IMR-90 (cell line): ENCODE results near the gene DEPDC1. TPM values are rescaled to one million over a fixed set of nuclear protein-coding genes. Genes with fewer than 3 reads are reported as not detected.

Source experiments
- ATAC-seq: fragments of 200-7000 bp; cut with Tn5 transposase; 2 replicates; pipeline ENCODE4 v1.9.1; 2020; ENCODE audit warnings: low read depth, mild to moderate bottlenecking, moderate library complexity
- BruUV-seq: library from RNA; stranded (reverse); fragments of 400-500 nt; replicated peaks from 2 replicates; lab custom pipeline; 2021; lab: Mats Ljungman, UMichigan
- CTCF ChIA-PET: fragments of 300-600 bp; formaldehyde crosslinking; extraction: SDS; loops from one replicate; lab custom pipeline; 2021; ENCODE audit warnings: antibody characterized with exemption; lab: Yijun Ruan, JAX
- POLR2A ChIA-PET: fragments of 300-600 bp; sonication (Branson Sonifier 250); formaldehyde crosslinking; loops from one replicate; lab custom pipeline; 2022; ENCODE audit warnings: antibody characterized with exemption; ENCODE audit not compliant: unreplicated experiment; lab: Charles Lee
- DNase-seq: peaks from one replicate; pipeline ENCODE4 v3.0.0; 2013
- H2AFZ ChIP-seq: replicated peaks from 2 replicates; pipeline ENCODE3; 2013; ENCODE audit warnings: low read length, mild to moderate bottlenecking; ENCODE audit not compliant: poor library complexity
- H2AK5ac ChIP-seq: 2 replicates; pipeline ENCODE4 v1.6.1; 2013; ENCODE audit warnings: low read depth, low read length, inconsistent platforms
- H2AK9ac ChIP-seq: replicated peaks from 2 replicates; pipeline ENCODE3; 2013; ENCODE audit warnings: mild to moderate bottlenecking, low read depth, low read length, moderate library complexity; ENCODE audit not compliant: poor library complexity
- H2BK120ac ChIP-seq: 2 replicates; pipeline ENCODE4 v1.6.1; 2013; ENCODE audit warnings: low read depth, low read length, inconsistent platforms
- H2BK15ac ChIP-seq: 3 replicates; pipeline ENCODE4 v1.6.1; 2013; ENCODE audit warnings: low read depth, low read length, inconsistent platforms
- H2BK20ac ChIP-seq: 2 replicates; pipeline ENCODE4 v1.6.1; 2013; ENCODE audit warnings: low read depth, mild to moderate bottlenecking, inconsistent platforms, low read length, moderate library complexity
- H2BK5ac ChIP-seq: 2 replicates; pipeline ENCODE4 v1.6.1; 2013; ENCODE audit warnings: mild to moderate bottlenecking, low read depth, low read length, inconsistent platforms; ENCODE audit not compliant: poor library complexity, severe bottlenecking
- H3K14ac ChIP-seq: replicated peaks from 2 replicates; pipeline ENCODE4 v1.6.1; 2013; ENCODE audit warnings: low read depth, low read length, inconsistent platforms
- H3K18ac ChIP-seq: 2 replicates; pipeline ENCODE4 v1.6.1; 2013; ENCODE audit warnings: low read depth, low read length, control low read depth
- H3K23ac ChIP-seq: 2 replicates; pipeline ENCODE4 v1.6.1; 2013; ENCODE audit warnings: low read depth, low read length, inconsistent platforms
- H3K27ac ChIP-seq: 2 replicates; pipeline ENCODE4 v1.5.1; 2013; ENCODE audit warnings: mild to moderate bottlenecking, control low read depth, low read length; ENCODE audit not compliant: insufficient read depth
- H3K27me3 ChIP-seq: 2 replicates; pipeline ENCODE4 v1.6.1; 2013; ENCODE audit warnings: low read length; ENCODE audit not compliant: control insufficient read depth, insufficient read depth
- H3K36me3 ChIP-seq: 2 replicates; pipeline ENCODE4 v1.6.1; 2013; ENCODE audit warnings: low read length, mixed read lengths; ENCODE audit not compliant: control insufficient read depth, insufficient read depth
- H3K4ac ChIP-seq: 2 replicates; pipeline ENCODE4 v1.6.1; 2013; ENCODE audit warnings: low read depth, low read length, inconsistent platforms
- H3K4me1 ChIP-seq: 2 replicates; pipeline ENCODE4 v1.6.1; 2013; ENCODE audit warnings: low read length, mixed read lengths; ENCODE audit not compliant: control insufficient read depth, insufficient read depth
- H3K4me2 ChIP-seq: 2 replicates; pipeline ENCODE4 v1.6.1; 2013; ENCODE audit warnings: low read depth, mild to moderate bottlenecking, control low read depth, low read length, moderate library complexity
- H3K4me3 ChIP-seq: 2 replicates; pipeline ENCODE4 v1.5.1; 2013; ENCODE audit warnings: low read depth, mild to moderate bottlenecking, control low read depth, low read length, moderate library complexity; ENCODE audit not compliant: insufficient read depth
- H3K56ac ChIP-seq: 2 replicates; pipeline ENCODE4 v1.6.1; 2013; ENCODE audit warnings: low read length, inconsistent platforms; ENCODE audit not compliant: insufficient read depth; ENCODE audit errors: extremely low read depth
- H3K79me1 ChIP-seq, 2 experiments: 2 replicates each; pipeline ENCODE4 v1.6.1; 2013; ENCODE audit warnings: low read length in 2 of 2, inconsistent platforms in 1 of 2, low read depth in 1 of 2
- H3K9ac ChIP-seq: 2 replicates; pipeline ENCODE4 v1.6.1; 2013; ENCODE audit warnings: low read depth, low read length, control low read depth
- H3K9me1 ChIP-seq: 2 replicates; pipeline ENCODE4 v1.6.1; 2013; ENCODE audit warnings: low read length, inconsistent platforms; ENCODE audit not compliant: insufficient read depth
- H3K9me3 ChIP-seq: 2 replicates; pipeline ENCODE4 v1.6.1; 2013; ENCODE audit warnings: low read length; ENCODE audit not compliant: control insufficient read depth, insufficient read depth
- H4K20me1 ChIP-seq: 2 replicates; pipeline ENCODE4 v1.6.1; 2013; ENCODE audit warnings: low read length, inconsistent platforms; ENCODE audit not compliant: insufficient read depth
- H4K5ac ChIP-seq: 2 replicates; pipeline ENCODE4 v1.6.1; 2013; ENCODE audit warnings: mild to moderate bottlenecking, low read depth, low read length, control low read depth
- H4K8ac ChIP-seq, 2 experiments: 2 replicates each; pipeline ENCODE4 v1.6.1; 2013; ENCODE audit warnings: low read depth in 2 of 2, low read length in 2 of 2, control low read depth in 1 of 2, inconsistent platforms in 1 of 2
- H4K91ac ChIP-seq: 2 replicates; pipeline ENCODE4 v1.6.1; 2013; ENCODE audit warnings: low read depth, low read length, inconsistent platforms; ENCODE audit not compliant: insufficient read depth
- BHLHE40 ChIP-seq: fragments of 150-350 bp; IDR thresholded peaks from 2 replicates; pipeline ENCODE4 v1.6.1; 2016; ENCODE audit warnings: mild to moderate bottlenecking, low read depth, low read length
- CHD1 ChIP-seq: IDR thresholded peaks from 2 replicates; pipeline ENCODE4 v1.6.1; 2012; ENCODE audit warnings: low read depth, low read length, improper control_type of control experiment
- ELK1 ChIP-seq: fragments of 150-350 bp; IDR thresholded peaks from 2 replicates; pipeline ENCODE4 v1.6.1; 2016; ENCODE audit warnings: low read depth, mild to moderate bottlenecking, low read length, moderate library complexity, borderline replicate concordance
- FOS ChIP-seq: fragments of 150-350 bp; IDR thresholded peaks from 2 replicates; pipeline ENCODE4 v1.6.1; 2016; ENCODE audit warnings: low read depth, low read length
- MAFK ChIP-seq: IDR thresholded peaks from 2 replicates; pipeline ENCODE4 v1.6.1; 2012; ENCODE audit warnings: low read depth, low read length, improper control_type of control experiment
- MXI1 ChIP-seq: IDR thresholded peaks from 2 replicates; pipeline ENCODE4 v1.6.1; 2012; ENCODE audit warnings: low read depth, mild to moderate bottlenecking, low read length, moderate library complexity, borderline replicate concordance
- NFE2L2 ChIP-seq: fragments of 150-350 bp; IDR thresholded peaks from 2 replicates; pipeline ENCODE4 v1.6.1; 2016; ENCODE audit warnings: low read depth, mild to moderate bottlenecking, low read length
- POLR2A ChIP-seq: IDR thresholded peaks from 2 replicates; pipeline ENCODE4 v1.6.1; 2012; ENCODE audit warnings: mild to moderate bottlenecking, low read depth, low read length
- RAD21 ChIP-seq: IDR thresholded peaks from 2 replicates; pipeline ENCODE4 v1.6.1; 2012; ENCODE audit warnings: low read length, improper control_type of control experiment
- RCOR1 ChIP-seq: IDR thresholded peaks from 2 replicates; pipeline ENCODE4 v1.6.1; 2012; ENCODE audit warnings: mild to moderate bottlenecking, low read length, improper control_type of control experiment; ENCODE audit not compliant: insufficient replicate concordance
- RFX5 ChIP-seq: IDR thresholded peaks from 2 replicates; pipeline ENCODE4 v1.8.0; 2012; ENCODE audit warnings: low read depth, mild to moderate bottlenecking, low read length, moderate library complexity
- SMC3 ChIP-seq: fragments of 150-350 bp; IDR thresholded peaks from 2 replicates; pipeline ENCODE4 v1.6.1; 2016; ENCODE audit warnings: low read depth, mild to moderate bottlenecking, antibody characterized with exemption, low read length, moderate library complexity
- WGBS, 2 experiments: methylation state at CpG; one replicate each; pipeline versions ENCODE4 v1.1.5 to v1.1.7; 2013; ENCODE audit warnings: missing lambda C conversion rate in 2 of 2; ENCODE audit not compliant: insufficient read length in 1 of 2; ENCODE audit errors: extremely low coverage in 2 of 2; 5-methylcytosine and 5-hydroxymethylcytosine counted together
- dilution Hi-C: fragments of 300-500 bp; cut with HindIII; formaldehyde crosslinking; loops from one replicate; pipeline ENCODE4 v1.14.3; 2018; ENCODE audit warnings: low sequenced_read_pairs; ENCODE audit not compliant: unreplicated experiment
- in situ Hi-C: fragments of 300-500 bp; cut with MboI; formaldehyde crosslinking; loops from 3 replicates; pipeline ENCODE4 v1.14.3; 2019; ENCODE audit warnings: low sequenced_read_pairs, inconsistent platforms, mixed read lengths
- intact Hi-C: fragments of 100-400 bp; cut with micrococcal nuclease; formaldehyde crosslinking; loops from 2 replicates; pipeline ENCODE4 v1.10.0; 2022
- polyA plus RNA-seq, 3 experiments: library from polyadenylated mRNA; depleted of rRNA; stranded (reverse); fragments of >200 nt; gene quantifications; 2 replicates each; pipeline ENCODE4 v1.2.3, GENCODE V29; 2012; ENCODE audit warnings: low replicate concordance in 1 of 3
- total RNA-seq: library from RNA; depleted of rRNA; stranded (reverse); fragments of >200 nt; gene quantifications from 2 replicates; pipeline ENCODE4 v1.2.3, GENCODE V29; 2012
- TF ChIP-seq, protein P1 (sequence below): conservative IDR thresholded peaks from 2 replicates; pipeline ENCODE4 v1.5.1; 2012; ENCODE audit warnings: mild to moderate bottlenecking, low read depth, low read length, improper control_type of control experiment
- TF ChIP-seq, protein P2 (sequence below): fragments of 150-350 bp; IDR thresholded peaks from 2 replicates; pipeline ENCODE4 v1.6.1; 2017; ENCODE audit warnings: mild to moderate bottlenecking, antibody characterized with exemption, low read length, low read depth

The DEPDC1 gene
- total and polyA plus RNA-seq, 2 of the 4 experiments (the other 2 are of a cell fraction) = 7.4 to 14.7 TPM

DNA sequence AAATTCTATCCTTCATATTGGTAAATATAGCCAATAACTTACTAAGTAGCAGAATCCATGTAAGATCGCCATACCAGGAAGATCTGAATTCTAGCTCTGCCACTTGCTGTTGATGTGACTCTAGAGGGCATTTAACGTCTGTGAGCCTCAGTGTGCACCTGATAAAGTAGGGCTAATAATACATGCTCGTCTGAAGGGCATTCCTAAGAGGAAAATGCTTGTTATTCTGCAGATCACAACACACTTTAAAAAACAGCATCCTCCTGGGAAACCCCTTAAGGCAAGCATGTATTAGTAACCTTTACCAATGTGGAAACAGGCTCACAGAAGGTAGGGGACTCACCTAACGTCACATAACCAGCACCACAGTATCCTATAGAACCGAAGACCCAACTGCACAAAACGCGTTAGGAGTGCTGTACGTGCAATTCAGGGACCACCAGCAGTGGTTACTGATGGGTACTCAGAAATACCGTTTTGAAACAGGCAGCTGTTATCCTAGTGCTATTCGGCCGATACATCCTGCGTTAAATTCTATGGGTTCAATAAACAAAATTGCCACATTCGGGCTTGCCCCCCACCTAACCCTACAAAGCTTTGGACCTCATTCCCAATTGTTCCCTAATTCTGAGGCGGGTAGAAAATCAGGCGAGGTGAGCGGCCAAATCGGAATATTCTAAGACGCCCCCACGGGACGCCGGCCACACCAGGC lies 758 bp downstream of the DEPDC1 start:
- Histone ChIP-seq H3K4me2 (peak overlapping the region; percentile 92), H2AFZ (peak overlapping the region; percentile 98), H3K4me1 (peaks cover 2% of the 10 kb centered on the region; the same call in 1 of the 2 replicates), H4K5ac (no peak overlapping the region), H3K79me1 (peaks cover 18 to 26% of the 10 kb centered on the region in 2 experiments), H3K56ac (peak overlapping the region; percentile 61), H2AK5ac (no peak overlapping the region), H3K4ac (peak overlapping the region; percentile 69), H3K18ac (no peak overlapping the region), H2BK20ac (no peak overlapping the region), H3K27ac (peak overlapping the region; percentile 45; the same call in 1 of the 2 replicates), H3K9me3 (no peaks in the 10 kb centered on the region), H2BK120ac (no peak overlapping the region), H2BK15ac (no peak overlapping the region), H3K4me3 (peak overlapping the region; percentile 77), H3K14ac (peak overlapping the region; percentile 70; the same call in 1 of the 2 replicates), H4K8ac (peak overlapping the region; percentile 45 to 57; a peak in 3 of 4 replicates), H4K91ac (peak overlapping the region; percentile 72), H2AK9ac (peak overlapping the region; percentile 83), H4K20me1 (no peaks in the 10 kb centered on the region), H2BK5ac (peak overlapping the region; percentile 10), H3K23ac (peak overlapping the region; percentile 93), H3K9me1 (no peaks in the 10 kb centered on the region), H3K9ac (peak overlapping the region; percentile 71), H3K27me3 (no peaks in the 10 kb centered on the region), H3K36me3 (no peaks in the 10 kb centered on the region)
- DNase-seq (no peak), ATAC-seq (no peak)
- TF ChIP-seq POLR2A (no peak), SMC3 (no peak), MAFK (no peak), BHLHE40 (no peak), FOS (no peak), ELK1 (no peak), CHD1 (no peak), RAD21 (no peak), RFX5 (no peak), RCOR1 (no peak), NFE2L2 (no peak), MXI1 (no peak)
- TF ChIP-seq, protein P1, sequence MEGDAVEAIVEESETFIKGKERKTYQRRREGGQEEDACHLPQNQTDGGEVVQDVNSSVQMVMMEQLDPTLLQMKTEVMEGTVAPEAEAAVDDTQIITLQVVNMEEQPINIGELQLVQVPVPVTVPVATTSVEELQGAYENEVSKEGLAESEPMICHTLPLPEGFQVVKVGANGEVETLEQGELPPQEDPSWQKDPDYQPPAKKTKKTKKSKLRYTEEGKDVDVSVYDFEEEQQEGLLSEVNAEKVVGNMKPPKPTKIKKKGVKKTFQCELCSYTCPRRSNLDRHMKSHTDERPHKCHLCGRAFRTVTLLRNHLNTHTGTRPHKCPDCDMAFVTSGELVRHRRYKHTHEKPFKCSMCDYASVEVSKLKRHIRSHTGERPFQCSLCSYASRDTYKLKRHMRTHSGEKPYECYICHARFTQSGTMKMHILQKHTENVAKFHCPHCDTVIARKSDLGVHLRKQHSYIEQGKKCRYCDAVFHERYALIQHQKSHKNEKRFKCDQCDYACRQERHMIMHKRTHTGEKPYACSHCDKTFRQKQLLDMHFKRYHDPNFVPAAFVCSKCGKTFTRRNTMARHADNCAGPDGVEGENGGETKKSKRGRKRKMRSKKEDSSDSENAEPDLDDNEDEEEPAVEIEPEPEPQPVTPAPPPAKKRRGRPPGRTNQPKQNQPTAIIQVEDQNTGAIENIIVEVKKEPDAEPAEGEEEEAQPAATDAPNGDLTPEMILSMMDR = no peak
- TF ChIP-seq, protein P2, sequence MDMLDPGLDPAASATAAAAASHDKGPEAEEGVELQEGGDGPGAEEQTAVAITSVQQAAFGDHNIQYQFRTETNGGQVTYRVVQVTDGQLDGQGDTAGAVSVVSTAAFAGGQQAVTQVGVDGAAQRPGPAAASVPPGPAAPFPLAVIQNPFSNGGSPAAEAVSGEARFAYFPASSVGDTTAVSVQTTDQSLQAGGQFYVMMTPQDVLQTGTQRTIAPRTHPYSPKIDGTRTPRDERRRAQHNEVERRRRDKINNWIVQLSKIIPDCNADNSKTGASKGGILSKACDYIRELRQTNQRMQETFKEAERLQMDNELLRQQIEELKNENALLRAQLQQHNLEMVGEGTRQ = no peak
- BruUV-seq = TSS peak; percentile 64
- in situ Hi-C loops (no loop called here), dilution Hi-C loops (no loop called here), intact Hi-C loops (no loop called here)
- CTCF ChIA-PET = no interaction called here
- 12% methylated on average over 11 of the region's 21 CpGs; no CpG with 5 or more reads in 1 of the 2 experiments for WGBS, 2 experiments
- POLR2A ChIA-PET = no interaction called here
